HG02759 (cell line): ENCODE measurements around the gene NPR2.
A peak's percentile ranks its signal among the peaks of the same experiment; 100 is the strongest.

Experiments used
- ATAC-seq: cut with Tn5 transposase; IDR thresholded peaks from one replicate; pipeline ENCODE4 v1.9.1; 2021; ENCODE audit warnings: mild to moderate bottlenecking, moderate library complexity; ENCODE audit not compliant: unreplicated experiment

Gene NPR2

GRCh38 chr9:35791297-35791921 lies at the start of gene NPR2:
Gene NPR2 (plus strand): TSS chr9:35791591. CDS start chr9:35792409, 818 bp downstream.
- ATAC-seq, result no peak

- no peak for ATAC-seq
Measured at GRCh38 chr9:35741740-35742139, 49.7 kb upstream of the NPR2 start.

GRCh38 chr9:35743452-35743851 lies 47.9 kb upstream of the NPR2 start:
- ATAC-seq, result no peak

- no peak for ATAC-seq
Measured at GRCh38 chr9:35743880-35744518, 47.4 kb upstream of the NPR2 start.

GRCh38 chr9:35745569-35745968 lies 45.8 kb upstream of the NPR2 start:
- ATAC-seq, result no peak

- no peak for ATAC-seq
Measured at GRCh38 chr9:35746583-35746982, 44.8 kb upstream of the NPR2 start.

GRCh38 chr9:35748242-35748857 lies 43.0 kb upstream of the NPR2 start:
- no peak for ATAC-seq

- ATAC-seq, result peak; percentile 85
Measured at GRCh38 chr9:35748858-35749514, 42.4 kb upstream of the NPR2 start, which contains the start of the genes GBA2 and RGP1. Gene GBA2 (minus strand): TSS chr9:35749228. CDS start chr9:35748704, 524 bp downstream. Gene RGP1 (plus strand): TSS chr9:35749287. CDS start chr9:35749756, 469 bp downstream.

GRCh38 chr9:35749515-35750255 lies 41.7 kb upstream of the NPR2 start:
- ATAC-seq, result peak; percentile 24

- no peak for ATAC-seq
Measured at GRCh38 chr9:35750256-35750531, 41.2 kb upstream of the NPR2 start.

GRCh38 chr9:35753466-35753865 lies 37.9 kb upstream of the NPR2 start:
- no peak for ATAC-seq

- ATAC-seq, result no peak
Measured at GRCh38 chr9:35754264-35754663, 37.1 kb upstream of the NPR2 start, which contains the start of gene MSMP. Gene MSMP (minus strand): TSS chr9:35754276. CDS start chr9:35754129, 147 bp downstream.

GRCh38 chr9:35755071-35755470 lies 36.3 kb upstream of the NPR2 start:
- no peak for ATAC-seq

- peak; percentile 73 for ATAC-seq
Measured at GRCh38 chr9:35756275-35757225, 34.8 kb upstream of the NPR2 start.

GRCh38 chr9:35757226-35757891 lies 34.0 kb upstream of the NPR2 start:
- peak; percentile 45 for ATAC-seq

- ATAC-seq, result no peak
Measured at GRCh38 chr9:35757892-35758275, 33.5 kb upstream of the NPR2 start.

- ATAC-seq, result no peak
Measured at GRCh38 chr9:35758475-35759050, 32.8 kb upstream of the NPR2 start.

GRCh38 chr9:35759795-35760194 lies 31.6 kb upstream of the NPR2 start:
- no peak for ATAC-seq

GRCh38 chr9:35760651-35761050 lies 30.7 kb upstream of the NPR2 start:
- no peak for ATAC-seq
